AG04449 (cell line): ENCODE data around the gene PERM1.
A peak's percentile ranks its signal among the peaks of the same experiment; 100 is the strongest.
"Not testable (repeated sequence)": the region's sequence is repeated elsewhere in the genome, so short reads cannot be mapped to it uniquely, and the experiment has no call there.

Experiments
- CTCF ChIA-PET: fragments of 350-600 bp; formaldehyde crosslinking; extraction: SDS; loops from one replicate; lab custom pipeline; 2021; ENCODE audit warnings: antibody characterized with exemption; lab: Yijun Ruan, JAX
- POLR2A ChIA-PET: fragments of 400-600, 350-600 bp; formaldehyde crosslinking; extraction: SDS; loops from one replicate; lab custom pipeline; 2020; ENCODE audit warnings: antibody characterized with exemption, inconsistent platforms; lab: Yijun Ruan, JAX
- DNase-seq: peaks from one replicate; pipeline ENCODE4 v3.0.0-alpha.2; 2010; ENCODE audit warnings: low read depth, low spot score
- H3K4me3 ChIP-seq: 2 replicates; pipeline ENCODE4 v1.5.1; 2011; ENCODE audit warnings: low read depth, mild to moderate bottlenecking, control low read depth, low read length
- TF ChIP-seq, protein P1 (sequence below): IDR thresholded peaks from one replicate; pipeline ENCODE4 v1.5.1; 2011; ENCODE audit warnings: mild to moderate bottlenecking, moderate library complexity, low read length, control low read depth, inconsistent platforms; ENCODE audit not compliant: insufficient read depth; ENCODE audit errors: missing control alignments

The PERM1 gene

DNA sequence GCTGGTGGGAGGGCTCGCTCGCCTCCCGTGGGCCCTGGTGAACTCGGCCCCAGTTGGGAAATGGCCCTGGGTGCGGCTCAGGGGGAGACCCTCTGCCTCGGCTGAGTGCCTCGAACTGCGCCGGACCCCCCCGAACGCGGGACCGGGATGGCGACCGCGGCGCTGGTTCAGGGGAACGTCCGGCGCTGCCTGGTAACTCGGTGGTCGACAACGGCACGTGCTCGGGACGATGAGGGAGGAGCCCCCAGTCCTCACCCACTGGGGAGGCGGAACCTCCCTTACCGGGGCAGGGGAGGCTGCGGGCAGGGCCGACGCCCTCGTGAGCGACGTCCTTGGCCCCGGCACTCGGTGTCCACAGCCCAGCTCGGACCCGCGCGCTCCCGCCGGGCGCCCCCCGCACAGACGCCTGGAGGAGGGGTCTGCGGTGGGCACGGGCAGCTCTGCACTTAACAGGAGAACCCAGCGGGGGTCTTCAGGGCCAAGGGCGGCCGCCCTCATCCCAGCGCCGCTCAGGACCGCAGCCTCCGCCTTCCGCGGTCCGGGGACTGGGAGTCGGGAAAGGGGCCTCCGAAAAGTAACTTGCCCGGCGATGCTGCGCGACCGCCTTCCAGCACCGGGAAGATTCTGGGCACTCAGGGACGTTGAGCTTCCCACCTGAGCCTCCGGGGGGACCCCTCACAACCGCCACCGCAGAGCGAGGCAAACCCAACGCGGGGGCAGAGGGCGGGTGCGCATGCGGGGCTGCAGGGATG is 16.3 kb upstream of the PERM1 start:
- ChIA-PET CTCF (interaction anchor here (1.4 to 9.5 kb wide), 4 partner anchors 15 to 66 kb away, joined by 3 to 101 read pairs (median 4); partner anchors contain the start of genes PERM1 and PLEKHN1), POLR2A (interaction anchor here (0.7 kb wide), 1 partner anchor 362 kb away, joined by 3 read pairs; no protein-coding TSS in a partner anchor)
- peak overlapping the region; percentile 30 for H3K4me3 ChIP-seq
- TF ChIP-seq, protein P1, sequence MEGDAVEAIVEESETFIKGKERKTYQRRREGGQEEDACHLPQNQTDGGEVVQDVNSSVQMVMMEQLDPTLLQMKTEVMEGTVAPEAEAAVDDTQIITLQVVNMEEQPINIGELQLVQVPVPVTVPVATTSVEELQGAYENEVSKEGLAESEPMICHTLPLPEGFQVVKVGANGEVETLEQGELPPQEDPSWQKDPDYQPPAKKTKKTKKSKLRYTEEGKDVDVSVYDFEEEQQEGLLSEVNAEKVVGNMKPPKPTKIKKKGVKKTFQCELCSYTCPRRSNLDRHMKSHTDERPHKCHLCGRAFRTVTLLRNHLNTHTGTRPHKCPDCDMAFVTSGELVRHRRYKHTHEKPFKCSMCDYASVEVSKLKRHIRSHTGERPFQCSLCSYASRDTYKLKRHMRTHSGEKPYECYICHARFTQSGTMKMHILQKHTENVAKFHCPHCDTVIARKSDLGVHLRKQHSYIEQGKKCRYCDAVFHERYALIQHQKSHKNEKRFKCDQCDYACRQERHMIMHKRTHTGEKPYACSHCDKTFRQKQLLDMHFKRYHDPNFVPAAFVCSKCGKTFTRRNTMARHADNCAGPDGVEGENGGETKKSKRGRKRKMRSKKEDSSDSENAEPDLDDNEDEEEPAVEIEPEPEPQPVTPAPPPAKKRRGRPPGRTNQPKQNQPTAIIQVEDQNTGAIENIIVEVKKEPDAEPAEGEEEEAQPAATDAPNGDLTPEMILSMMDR, result no peak
- no peak for DNase-seq

DNA sequence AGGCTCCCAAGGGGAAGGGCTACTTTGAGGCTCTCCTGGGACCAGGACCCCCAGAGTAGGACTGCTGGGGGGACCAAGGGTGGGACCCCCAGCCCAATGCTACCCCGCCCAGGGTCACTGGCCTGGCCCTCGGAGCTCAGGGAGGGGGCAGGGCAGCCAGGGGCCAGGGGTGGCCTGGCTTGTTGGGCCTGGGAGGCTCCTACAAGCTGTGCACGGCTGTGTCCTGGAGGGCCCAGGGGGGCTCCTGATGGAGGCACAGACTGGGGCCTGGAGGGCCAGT is 15.8 kb upstream of the PERM1 start:
- ChIA-PET POLR2A (interaction anchor here (0.7 kb wide), 1 partner anchor 363 kb away, joined by 3 read pairs; no protein-coding TSS in a partner anchor), CTCF (interaction anchor here (0.7 to 9.5 kb wide), 7 partner anchors 14 to 66 kb away, joined by 3 to 101 read pairs (median 4); partner anchors contain the start of genes PERM1 and PLEKHN1)
- H3K4me3 ChIP-seq, result no peak overlapping the region
- DNase-seq, result no peak
- TF ChIP-seq, protein P1, result no peak

DNA sequence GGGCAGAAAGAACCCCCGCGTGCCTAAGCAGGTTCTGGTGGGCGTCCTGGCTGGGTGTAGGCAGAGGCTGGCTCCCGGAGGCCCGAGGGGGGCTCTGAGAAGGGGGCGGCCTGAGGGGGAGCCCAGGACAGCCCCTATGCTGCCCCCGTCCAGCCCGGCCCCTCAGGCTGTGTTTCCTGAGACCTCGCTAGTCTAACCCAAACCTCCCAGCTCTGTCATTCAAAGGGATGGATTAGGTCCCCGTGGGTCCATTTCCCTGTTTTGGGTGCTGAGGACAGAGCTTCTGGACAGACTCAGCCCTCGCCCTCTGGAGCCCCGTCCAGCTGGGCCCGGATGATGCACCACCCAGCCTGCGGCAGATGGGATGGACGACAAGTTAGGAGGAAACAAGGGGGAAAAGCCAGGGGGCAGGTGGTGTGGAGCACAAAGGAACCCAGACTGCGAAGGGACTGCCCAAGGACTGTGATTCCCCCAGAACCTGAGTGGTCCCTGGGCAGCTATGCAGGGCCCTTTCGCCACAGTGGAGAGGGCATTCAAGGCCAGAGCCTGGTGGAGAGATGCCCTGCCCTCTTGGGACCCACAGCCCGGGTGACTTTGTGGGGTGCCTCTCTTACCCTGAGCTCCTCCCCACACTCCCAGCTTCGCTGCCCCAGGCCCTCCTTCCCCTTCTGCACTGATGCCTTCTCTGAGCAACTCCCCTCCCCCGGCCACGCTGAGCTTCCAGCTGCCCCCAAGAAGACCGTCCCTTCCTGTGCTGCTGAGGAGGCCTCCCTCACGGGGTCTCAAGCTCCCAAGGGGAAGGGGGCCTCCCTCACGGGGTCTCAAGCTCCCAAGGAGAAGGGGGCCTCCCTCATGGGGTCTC is 15.2 kb upstream of the PERM1 start:
- POLR2A ChIA-PET, result interaction anchor here (0.7 kb wide), 1 partner anchor 363 kb away, joined by 3 read pairs; no protein-coding TSS in a partner anchor
- CTCF ChIA-PET, result interaction anchor here (0.7 to 9.5 kb wide), 7 partner anchors 14 to 67 kb away, joined by 3 to 101 read pairs (median 4); partner anchors contain the start of genes PERM1 and PLEKHN1
- TF ChIP-seq, protein P1, result no peak
- H3K4me3 ChIP-seq, result no peak overlapping the region
- DNase-seq, result no peak

DNA sequence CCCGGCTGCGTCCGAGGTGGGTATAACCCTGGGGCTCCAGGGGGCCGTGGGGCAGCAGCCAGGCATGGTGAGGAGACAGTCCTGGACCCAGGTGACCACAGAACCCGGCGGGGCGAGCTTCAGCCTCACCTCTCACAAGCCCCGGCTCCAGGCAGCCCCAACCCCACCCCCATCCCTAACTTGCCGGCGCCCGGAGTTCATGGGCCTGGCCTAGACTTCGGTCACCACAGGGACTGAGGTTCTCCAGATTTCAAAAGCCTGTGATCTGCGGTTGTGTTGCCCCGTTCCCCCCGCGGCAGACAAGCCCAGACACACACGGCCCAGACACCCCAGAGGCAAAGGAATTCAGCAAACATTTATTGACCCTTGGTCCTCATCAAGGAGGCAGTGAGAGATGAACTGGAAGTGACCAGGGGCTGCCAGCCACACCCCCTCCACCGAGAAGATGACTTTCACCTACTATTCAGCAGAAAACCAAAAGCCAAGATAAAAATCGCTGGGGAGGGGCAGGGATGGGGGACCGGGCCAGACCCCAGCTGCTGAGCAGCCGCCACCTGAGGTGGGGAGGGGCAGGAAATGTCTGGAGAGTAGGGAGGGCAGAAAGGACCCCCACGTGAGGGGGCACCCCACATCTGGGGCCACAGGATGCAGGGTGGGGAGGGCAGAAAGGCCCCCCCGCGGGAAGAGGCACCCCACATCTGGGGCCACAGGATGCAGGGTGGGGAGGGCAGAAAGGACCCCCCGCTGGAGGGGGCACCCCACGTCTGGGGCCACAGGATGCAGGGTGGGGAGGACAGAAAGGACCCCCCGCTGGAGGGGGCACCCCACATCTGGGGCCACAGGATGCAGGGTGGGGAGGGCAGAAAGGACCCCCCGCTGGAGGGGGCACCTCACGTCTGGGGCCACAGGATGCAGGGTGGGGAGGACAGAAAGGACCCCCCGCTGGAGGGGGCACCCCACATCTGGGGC is 14.1 kb upstream of the PERM1 start:
- H3K4me3 ChIP-seq, result no peak overlapping the region
- CTCF ChIA-PET, result interaction anchor here (1.6 to 9.5 kb wide), 5 partner anchors 7 to 68 kb away, joined by 4 to 101 read pairs (median 5); partner anchors contain the start of gene PERM1
- no peak for DNase-seq
- POLR2A ChIA-PET, result no interaction called here
- TF ChIP-seq, protein P1, result no peak

DNA sequence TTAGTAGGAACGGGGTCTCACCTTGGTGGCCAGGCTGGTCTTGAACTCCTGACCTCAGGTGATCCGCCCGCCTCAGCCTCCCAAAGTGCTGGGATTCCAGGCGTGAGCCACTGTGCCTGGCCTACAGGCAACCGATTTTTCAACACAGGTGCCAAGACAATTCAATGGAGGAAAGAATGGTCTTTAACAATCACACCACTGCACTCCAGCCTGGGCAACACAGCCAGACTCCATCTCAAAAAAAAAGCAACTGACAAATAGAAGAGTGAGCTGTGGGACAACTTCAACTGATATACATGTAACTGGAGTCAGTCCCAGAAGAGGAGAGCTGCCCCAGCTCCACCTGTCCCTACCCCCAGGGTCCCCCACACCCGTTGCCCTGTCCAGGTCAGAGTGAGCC is 12.7 kb upstream of the PERM1 start:
- POLR2A ChIA-PET, DNase-seq, H3K4me3 ChIP-seq: not testable (repeated sequence)
- CTCF ChIA-PET, result interaction anchor here (0.9 to 7.2 kb wide), 4 partner anchors 9 to 90 kb away, joined by 4 to 86 read pairs (median 4); partner anchors contain the start of gene PERM1
